ENCODE results near the gene TEP1.
A peak's percentile ranks its signal among the peaks of the same experiment; 100 is the strongest.

DNA sequence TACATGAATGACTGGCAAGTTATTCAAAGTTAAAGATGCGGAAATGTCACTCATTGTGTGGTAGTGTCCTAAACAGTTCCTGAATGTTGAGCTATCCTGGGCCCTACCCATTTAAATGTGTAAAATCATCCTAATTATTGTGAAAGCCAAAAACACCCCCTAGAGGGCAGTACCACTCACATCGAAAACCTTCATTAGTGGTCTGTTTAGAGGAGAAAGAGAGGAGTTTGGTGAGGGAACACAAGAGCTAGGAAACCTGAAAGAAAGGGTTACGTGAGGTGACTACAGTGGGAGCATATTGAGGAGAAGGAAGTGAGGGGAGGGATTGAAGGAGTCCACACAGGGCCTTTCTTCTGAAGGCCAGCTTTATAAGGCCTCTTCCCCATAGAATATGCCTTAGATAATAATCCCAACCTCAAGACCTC lies 2.5 kb upstream of the TEP1 start:
- TF ChIP-seq, protein P1, sequence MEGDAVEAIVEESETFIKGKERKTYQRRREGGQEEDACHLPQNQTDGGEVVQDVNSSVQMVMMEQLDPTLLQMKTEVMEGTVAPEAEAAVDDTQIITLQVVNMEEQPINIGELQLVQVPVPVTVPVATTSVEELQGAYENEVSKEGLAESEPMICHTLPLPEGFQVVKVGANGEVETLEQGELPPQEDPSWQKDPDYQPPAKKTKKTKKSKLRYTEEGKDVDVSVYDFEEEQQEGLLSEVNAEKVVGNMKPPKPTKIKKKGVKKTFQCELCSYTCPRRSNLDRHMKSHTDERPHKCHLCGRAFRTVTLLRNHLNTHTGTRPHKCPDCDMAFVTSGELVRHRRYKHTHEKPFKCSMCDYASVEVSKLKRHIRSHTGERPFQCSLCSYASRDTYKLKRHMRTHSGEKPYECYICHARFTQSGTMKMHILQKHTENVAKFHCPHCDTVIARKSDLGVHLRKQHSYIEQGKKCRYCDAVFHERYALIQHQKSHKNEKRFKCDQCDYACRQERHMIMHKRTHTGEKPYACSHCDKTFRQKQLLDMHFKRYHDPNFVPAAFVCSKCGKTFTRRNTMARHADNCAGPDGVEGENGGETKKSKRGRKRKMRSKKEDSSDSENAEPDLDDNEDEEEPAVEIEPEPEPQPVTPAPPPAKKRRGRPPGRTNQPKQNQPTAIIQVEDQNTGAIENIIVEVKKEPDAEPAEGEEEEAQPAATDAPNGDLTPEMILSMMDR (IDR thresholded peaks at IDR 0.05) = peak; percentile 69
- TF ChIP-seq, protein P2, sequence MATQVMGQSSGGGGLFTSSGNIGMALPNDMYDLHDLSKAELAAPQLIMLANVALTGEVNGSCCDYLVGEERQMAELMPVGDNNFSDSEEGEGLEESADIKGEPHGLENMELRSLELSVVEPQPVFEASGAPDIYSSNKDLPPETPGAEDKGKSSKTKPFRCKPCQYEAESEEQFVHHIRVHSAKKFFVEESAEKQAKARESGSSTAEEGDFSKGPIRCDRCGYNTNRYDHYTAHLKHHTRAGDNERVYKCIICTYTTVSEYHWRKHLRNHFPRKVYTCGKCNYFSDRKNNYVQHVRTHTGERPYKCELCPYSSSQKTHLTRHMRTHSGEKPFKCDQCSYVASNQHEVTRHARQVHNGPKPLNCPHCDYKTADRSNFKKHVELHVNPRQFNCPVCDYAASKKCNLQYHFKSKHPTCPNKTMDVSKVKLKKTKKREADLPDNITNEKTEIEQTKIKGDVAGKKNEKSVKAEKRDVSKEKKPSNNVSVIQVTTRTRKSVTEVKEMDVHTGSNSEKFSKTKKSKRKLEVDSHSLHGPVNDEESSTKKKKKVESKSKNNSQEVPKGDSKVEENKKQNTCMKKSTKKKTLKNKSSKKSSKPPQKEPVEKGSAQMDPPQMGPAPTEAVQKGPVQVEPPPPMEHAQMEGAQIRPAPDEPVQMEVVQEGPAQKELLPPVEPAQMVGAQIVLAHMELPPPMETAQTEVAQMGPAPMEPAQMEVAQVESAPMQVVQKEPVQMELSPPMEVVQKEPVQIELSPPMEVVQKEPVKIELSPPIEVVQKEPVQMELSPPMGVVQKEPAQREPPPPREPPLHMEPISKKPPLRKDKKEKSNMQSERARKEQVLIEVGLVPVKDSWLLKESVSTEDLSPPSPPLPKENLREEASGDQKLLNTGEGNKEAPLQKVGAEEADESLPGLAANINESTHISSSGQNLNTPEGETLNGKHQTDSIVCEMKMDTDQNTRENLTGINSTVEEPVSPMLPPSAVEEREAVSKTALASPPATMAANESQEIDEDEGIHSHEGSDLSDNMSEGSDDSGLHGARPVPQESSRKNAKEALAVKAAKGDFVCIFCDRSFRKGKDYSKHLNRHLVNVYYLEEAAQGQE (IDR thresholded peaks at IDR 0.05; ENCODE audit: insufficient read depth in 1 of 2, low read depth in 2 of 2, low read length in 1 of 2) = no peak
- no peak for TF ChIP-seq SIN3A (IDR thresholded peaks at IDR 0.05; ENCODE audit: borderline replicate concordance, insufficient read depth, low read depth, low read length)
